ENCODE data around the gene SMARCA4. TPM values are rescaled to one million over a fixed set of nuclear protein-coding genes. Genes with fewer than 3 reads are reported as not detected.
"Not testable (repeated sequence)": the region's sequence is repeated elsewhere in the genome, so short reads cannot be mapped to it uniquely, and the experiment has no call there.

The SMARCA4 gene
- total and polyA plus RNA-seq, 2 experiments from 2014 or later, result 80.7 to 93.4 TPM

- Histone ChIP-seq H3K79me2 (no peaks in the 10 kb centered on the region), H3K27me3 (no peaks in the 10 kb centered on the region), H3K9me2 (replicated peaks; ENCODE audit: insufficient read depth) (no peaks in the 10 kb centered on the region), H3K27ac (no peak overlapping the region), H3K4me1 (ENCODE audit: insufficient read depth) (no peaks in the 10 kb centered on the region), H3K4me2 (no peak overlapping the region), H2AFZ (no peak overlapping the region), H3K9me3 (ENCODE audit: low read depth) (no peaks in the 10 kb centered on the region), H3K36me3 (replicated peaks; ENCODE audit: insufficient read depth, low read depth) (no peaks in the 10 kb centered on the region), H4K20me1 (ENCODE audit: insufficient read depth, poor library complexity, severe bottlenecking) (no peaks in the 10 kb centered on the region), H3K4me3 (no peak overlapping the region)
- no peak for DNase-seq (ENCODE audit: low spot score)
- 72% methylated on average over 6 of the region's 6 CpGs for WGBS (ENCODE audit: low lambda C conversion rate, missing lambda C conversion rate)
- no peak for TF ChIP-seq CTCF (IDR thresholded peaks at IDR 0.05; ENCODE audit: poor library complexity)
- TF ChIP-seq EZH2phosphoT487 (IDR thresholded peaks at IDR 0.05; ENCODE audit: low read depth, severe bottlenecking, unreplicated experiment), result no peak
- no peak for TF ChIP-seq EZH2 (IDR thresholded peaks at IDR 0.05; ENCODE audit: borderline replicate concordance)
Observed at GRCh38 chr19:10946958-10947657, 13.7 kb upstream of the SMARCA4 start.

- Histone ChIP-seq H3K36me3 (replicated peaks; ENCODE audit: insufficient read depth, low read depth) (no peaks in the 10 kb centered on the region), H4K20me1 (ENCODE audit: insufficient read depth, poor library complexity, severe bottlenecking) (no peaks in the 10 kb centered on the region), H3K4me3 (no peak overlapping the region), H2AFZ (no peak overlapping the region), H3K4me2 (no peak overlapping the region), H3K9me3 (ENCODE audit: low read depth) (no peaks in the 10 kb centered on the region), H3K4me1 (ENCODE audit: insufficient read depth) (no peaks in the 10 kb centered on the region), H3K27ac (no peak overlapping the region), H3K9me2 (replicated peaks; ENCODE audit: insufficient read depth) (no peaks in the 10 kb centered on the region), H3K79me2 (no peaks in the 10 kb centered on the region), H3K27me3 (no peaks in the 10 kb centered on the region)
- TF ChIP-seq EZH2 (IDR thresholded peaks at IDR 0.05; ENCODE audit: borderline replicate concordance), result no peak
- TF ChIP-seq EZH2phosphoT487 (IDR thresholded peaks at IDR 0.05; ENCODE audit: low read depth, severe bottlenecking, unreplicated experiment), result no peak
- TF ChIP-seq CTCF (IDR thresholded peaks at IDR 0.05; ENCODE audit: poor library complexity), result no peak
- 83% methylated on average over 6 of the region's 6 CpGs for WGBS (ENCODE audit: low lambda C conversion rate, missing lambda C conversion rate)
- DNase-seq (ENCODE audit: low spot score), result peak; percentile 62
Observed at GRCh38 chr19:10952809-10953208, 8.0 kb upstream of the SMARCA4 start.

- not testable (repeated sequence) for H3K27me3 ChIP-seq; DNase-seq (ENCODE audit: low spot score); H3K9me3 ChIP-seq (ENCODE audit: low read depth); H3K4me3 ChIP-seq; H3K36me3 ChIP-seq (replicated peaks; ENCODE audit: insufficient read depth, low read depth); H3K9me2 ChIP-seq (replicated peaks; ENCODE audit: insufficient read depth)
- peak overlapping the region; percentile 94 for H3K27ac ChIP-seq
- WGBS (ENCODE audit: low lambda C conversion rate, missing lambda C conversion rate), result 98% methylated on average over 19 of the region's 19 CpGs
- H3K79me2 ChIP-seq, result peaks cover 41% of the 10 kb centered on the region
- H4K20me1 ChIP-seq (ENCODE audit: insufficient read depth, poor library complexity, severe bottlenecking), result peaks cover 19% of the 10 kb centered on the region
- H3K4me1 ChIP-seq (ENCODE audit: insufficient read depth), result peaks cover 15% of the 10 kb centered on the region
- H3K4me2 ChIP-seq, result peak overlapping the region; percentile 87
- peak overlapping the region; percentile 94 for H2AFZ ChIP-seq
Observed at GRCh38 chr19:10959277-10959968, 1.4 kb upstream of the SMARCA4 start.

All from hepatocyte (in vitro differentiated cells).